Adrenal gland (tissue), 12 donors: ENCODE measurements around the gene RAB11FIP2. TPM values are rescaled to one million over a fixed set of nuclear protein-coding genes. Genes with fewer than 3 reads are reported as not detected.

Experiments used
- DNase-seq, 7 donors: peaks; one replicate each; pipeline ENCODE4 v3.0.0-alpha.2; 2019 to 2020
- H3K27ac ChIP-seq, 5 donors: fragments of 200-600 bp; sonication (generic) in 4 of 5; 1 replicate in 3 of 5; 2 replicates in 2 of 5; pipeline versions ENCODE4 v1.5.1 to v1.8.0; 2016 to 2020; ENCODE audit warnings: mild to moderate bottlenecking in 1 of 5
- H3K27me3 ChIP-seq: fragments of 200-600 bp; 2 replicates; pipeline ENCODE4 v1.8.0; 2021
- H3K36me3 ChIP-seq, 2 donors: fragments of 200-600 bp; replicated peaks in 1 of 2; 1 replicate in 1 of 2; 2 replicates in 1 of 2; pipeline versions ENCODE4 v1.5.1 to v1.8.0; 2018 to 2022
- H3K4me1 ChIP-seq, 2 donors: fragments of 200-600 bp; replicated peaks in 1 of 2; 1 replicate in 1 of 2; 2 replicates in 1 of 2; pipeline versions ENCODE4 v1.5.1 to v1.8.0; 2018 to 2021
- H3K4me3 ChIP-seq, 4 donors: fragments of 200-600 bp; sonication (generic) in 3 of 4; one replicate each; pipeline ENCODE4 v1.5.1; 2016 to 2018
- H3K9me3 ChIP-seq, 3 donors: fragments of 200-600 bp; sonication (generic) in 1 of 3; replicated peaks in 1 of 3; 1 replicate in 2 of 3; 2 replicates in 1 of 3; pipeline versions ENCODE4 v1.5.1 to v1.8.0; 2016 to 2021
- POLR2A ChIP-seq, 2 donors: fragments of 450-650 bp; IDR thresholded peaks; one replicate each; pipeline ENCODE4 v1.6.1; 2017; ENCODE audit warnings: antibody characterized with exemption in 2 of 2, mild to moderate bottlenecking in 2 of 2, moderate library complexity in 1 of 2
- WGBS, 4 donors: extraction: QIAGEN DNeasy Blood & Tissue Kit in 2 of 4; methylation state at CpG; one replicate each; pipeline versions ENCODE4 v1.1.5 to v1.1.7; 2013 to 2017; 5-methylcytosine and 5-hydroxymethylcytosine counted together
- intact Hi-C, 2 donors: fragments of 100-400 bp; cut with DNase I; formaldehyde crosslinking; loops; one replicate each; pipeline versions ENCODE4 v1.14.1 to v1.15.0; 2022 to 2023
- polyA plus RNA-seq, 3 donors: library from polyadenylated mRNA; stranded (reverse); fragments of 200-250 nt in 2 of 3; fragments of 350-450 nt in 1 of 3; fragmentation: Illumina TruSeq in 1 of 3; extraction: RNeasy Lipid Tissue Mini Kit (QIAGEN cat#74804) in 1 of 3; gene quantifications; one replicate each; pipeline ENCODE4 v1.2.3, GENCODE V29; 2013 to 2014
- total RNA-seq, 9 donors: library from RNA; depleted of rRNA in 4 of 9; stranded (reverse); fragments of >200 nt in 4 of 9; fragments of 120-200 nt in 1 of 9; fragmentation: NEBNext Ultra II Directional in 1 of 9; extraction: Animal tissue kit (Norgen Biotek cat#: 25700) in 1 of 9; gene quantifications; one replicate each; pipeline versions ENCODE4 v1.1.0 to v1.2.4, GENCODE V29; 2013 to 2023
- TF ChIP-seq, protein P1 (sequence below), 6 experiments: fragments of 450-650 bp in 4 of 6; fragments of 200-600 bp in 2 of 6; sonication (generic) in 1 of 6; IDR thresholded peaks; 1 replicate in 5 of 6; 2 replicates in 1 of 6; pipeline versions ENCODE4 v1.5.1 to v1.8.0; 2016 to 2021; ENCODE audit warnings: antibody characterized with exemption in 6 of 6, mild to moderate bottlenecking in 2 of 6, moderate library complexity in 1 of 6
- donor health status: healthy with polysubstance abuse.
- donor health status: Bipolar disorder and iron deficiency.
- donor health status: DM: yes; HTN: yes; CAD: no.
- donor health status: DM: no; HTN: no; CAD: no.
- donor health status: DM: no; HTN: no; CAD: no.
- donor health status: DM: yes; HTN: yes; CAD: no.

Gene RAB11FIP2
- total and polyA plus RNA-seq, 12 donors = 1.8 to 30.8 (median 17.7) TPM

DNA sequence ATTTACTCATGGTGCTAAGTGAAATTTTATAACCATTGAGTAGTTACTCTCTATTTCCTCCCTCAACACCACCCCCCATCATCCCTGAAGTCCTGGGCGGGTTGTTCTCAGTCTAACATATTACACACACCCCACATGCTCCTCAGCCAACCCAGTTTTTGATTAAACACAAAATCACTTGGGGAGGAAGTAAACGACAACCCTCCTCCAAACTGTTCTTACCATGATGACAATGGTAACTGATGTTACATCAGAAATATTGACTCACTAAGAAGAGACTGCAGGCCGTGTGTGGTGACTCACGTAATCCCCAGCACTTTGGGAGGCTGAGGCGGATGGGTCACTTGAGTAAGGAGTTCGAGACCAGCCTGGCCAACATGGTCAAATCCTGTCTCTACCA is 44.2 kb downstream of the RAB11FIP2 start:
- TF ChIP-seq POLR2A (IDR thresholded peaks at IDR 0.05) = no peak
- TF ChIP-seq, protein P1, sequence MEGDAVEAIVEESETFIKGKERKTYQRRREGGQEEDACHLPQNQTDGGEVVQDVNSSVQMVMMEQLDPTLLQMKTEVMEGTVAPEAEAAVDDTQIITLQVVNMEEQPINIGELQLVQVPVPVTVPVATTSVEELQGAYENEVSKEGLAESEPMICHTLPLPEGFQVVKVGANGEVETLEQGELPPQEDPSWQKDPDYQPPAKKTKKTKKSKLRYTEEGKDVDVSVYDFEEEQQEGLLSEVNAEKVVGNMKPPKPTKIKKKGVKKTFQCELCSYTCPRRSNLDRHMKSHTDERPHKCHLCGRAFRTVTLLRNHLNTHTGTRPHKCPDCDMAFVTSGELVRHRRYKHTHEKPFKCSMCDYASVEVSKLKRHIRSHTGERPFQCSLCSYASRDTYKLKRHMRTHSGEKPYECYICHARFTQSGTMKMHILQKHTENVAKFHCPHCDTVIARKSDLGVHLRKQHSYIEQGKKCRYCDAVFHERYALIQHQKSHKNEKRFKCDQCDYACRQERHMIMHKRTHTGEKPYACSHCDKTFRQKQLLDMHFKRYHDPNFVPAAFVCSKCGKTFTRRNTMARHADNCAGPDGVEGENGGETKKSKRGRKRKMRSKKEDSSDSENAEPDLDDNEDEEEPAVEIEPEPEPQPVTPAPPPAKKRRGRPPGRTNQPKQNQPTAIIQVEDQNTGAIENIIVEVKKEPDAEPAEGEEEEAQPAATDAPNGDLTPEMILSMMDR (IDR thresholded peaks at IDR 0.05) = no peak
- intact Hi-C loops = no loop called here
- Histone ChIP-seq H3K36me3 (peaks cover 0 to 5% of the 10 kb centered on the region in 2 donors), H3K27ac (no peak overlapping the region), H3K9me3 (no peaks in the 10 kb centered on the region), H3K27me3 (no peaks in the 10 kb centered on the region), H3K4me1 (no peaks in the 10 kb centered on the region), H3K4me3 (no peak overlapping the region)
- 91 to 96% (median 94%) methylated on average over 6 of the region's 6 CpGs for WGBS, 4 donors
- DNase-seq = no peak

DNA sequence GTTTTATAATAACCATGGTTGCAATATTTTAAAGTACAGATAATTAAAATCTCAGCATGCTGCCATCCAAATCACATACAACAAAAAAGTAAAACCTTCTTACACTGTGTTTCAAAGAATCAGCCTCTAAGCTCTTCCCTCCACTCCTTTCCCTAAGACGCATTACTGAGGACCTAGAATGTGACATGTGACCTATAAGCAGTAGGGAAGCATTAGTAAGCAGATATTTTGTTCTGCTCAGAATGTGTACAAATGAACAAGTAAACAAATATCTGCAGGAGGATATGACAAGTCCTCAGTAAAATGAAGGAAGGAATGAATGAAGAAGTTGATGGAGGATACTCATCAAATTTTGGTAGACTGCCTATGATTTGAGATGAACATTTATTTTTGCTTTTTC is 49.1 kb downstream of the RAB11FIP2 start:
- no peak overlapping the region for H3K4me3 ChIP-seq
- peaks cover 0 to 7% (median 0%) of the 10 kb centered on the region in 3 donors for H3K9me3 ChIP-seq
- H3K27me3 ChIP-seq = no peaks in the 10 kb centered on the region
- H3K4me1 ChIP-seq = no peaks in the 10 kb centered on the region
- H3K36me3 ChIP-seq = no peaks in the 10 kb centered on the region
- H3K27ac ChIP-seq = no peak overlapping the region
- no peak for TF ChIP-seq POLR2A (IDR thresholded peaks at IDR 0.05)
- TF ChIP-seq, protein P1 (IDR thresholded peaks at IDR 0.05) = no peak
- intact Hi-C loops = no loop called here
- DNase-seq = no peak
- 88 to 97% (median 92%) methylated on average over 1 of the region's 1 CpG for WGBS, 4 donors

DNA sequence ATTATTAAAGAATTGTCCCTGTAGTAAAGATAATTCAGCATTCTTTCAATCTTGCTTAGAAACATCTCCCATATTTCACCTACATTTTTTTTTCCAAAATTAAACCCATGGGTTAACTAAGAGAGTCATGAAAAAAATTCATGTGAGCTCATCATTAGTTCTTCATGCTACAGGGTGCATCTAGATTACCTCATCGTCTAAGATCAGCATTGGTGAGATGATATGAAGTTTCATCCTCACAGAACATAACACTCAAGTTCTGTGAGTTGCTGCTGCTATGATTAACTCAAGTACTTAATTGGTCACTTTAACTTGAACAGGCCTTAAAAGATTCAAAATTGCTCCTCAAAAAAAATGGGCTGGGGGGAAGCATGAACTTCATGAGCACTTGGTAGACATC is 50.0 kb downstream of the RAB11FIP2 start:
- DNase-seq = no peak
- H3K9me3 ChIP-seq = peaks cover 0 to 7% (median 0%) of the 10 kb centered on the region in 3 donors
- no peak for TF ChIP-seq POLR2A (IDR thresholded peaks at IDR 0.05)
- TF ChIP-seq, protein P1 (IDR thresholded peaks at IDR 0.05) = no peak
- H3K36me3 ChIP-seq = no peaks in the 10 kb centered on the region
- intact Hi-C loops = no loop called here
- H3K4me3 ChIP-seq = no peak overlapping the region
- H3K27ac ChIP-seq = no peak overlapping the region
- H3K27me3 ChIP-seq = no peaks in the 10 kb centered on the region
- H3K4me1 ChIP-seq = no peaks in the 10 kb centered on the region
- 92 to 97% (median 95%) methylated on average over 1 of the region's 1 CpG for whole genome bisulfite sequencing, 4 donors

DNA sequence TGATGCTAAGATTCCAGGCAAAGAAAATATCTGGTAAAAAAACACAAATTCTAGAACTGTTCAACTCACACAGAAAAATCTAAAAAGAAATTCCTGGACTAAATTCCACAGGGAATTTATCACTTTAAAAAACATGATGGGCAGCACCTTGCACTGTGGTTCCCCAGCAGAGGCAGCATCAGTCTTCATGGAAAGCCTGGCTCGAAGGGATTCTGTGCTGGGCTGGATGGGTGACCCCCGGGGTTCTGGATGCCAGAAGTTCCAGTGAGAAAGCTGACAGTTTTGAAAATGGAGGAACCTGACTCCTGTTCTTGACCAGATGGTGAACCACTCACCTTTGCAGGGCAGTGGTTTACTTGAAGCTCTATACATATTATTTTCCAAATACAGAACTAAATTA is 52.0 kb downstream of the RAB11FIP2 start:
- Histone ChIP-seq H3K4me1 (no peaks in the 10 kb centered on the region), H3K27me3 (no peaks in the 10 kb centered on the region), H3K4me3 (no peak overlapping the region), H3K9me3 (peaks cover 0 to 7% (median 0%) of the 10 kb centered on the region in 3 donors), H3K36me3 (no peaks in the 10 kb centered on the region), H3K27ac (no peak overlapping the region)
- TF ChIP-seq, protein P1 (IDR thresholded peaks at IDR 0.05) = no peak
- no peak for TF ChIP-seq POLR2A (IDR thresholded peaks at IDR 0.05)
- WGBS, 4 donors = 90 to 98% (median 96%) methylated on average over 2 of the region's 2 CpGs
- no peak for DNase-seq
- intact Hi-C loops = no loop called here
